HUES64 (cell line): ENCODE data around the gene KCP.

Experiments used
- H3K27ac ChIP-seq: 2 replicates; pipeline ENCODE4 v1.7.0; 2013; ENCODE audit warnings: low read depth, low read length, inconsistent platforms
- H3K27me3 ChIP-seq: 2 replicates; pipeline ENCODE4 v1.6.1; 2013; ENCODE audit warnings: mild to moderate bottlenecking, low read length; ENCODE audit not compliant: insufficient read depth
- H3K36me3 ChIP-seq: 2 replicates; pipeline ENCODE4 v1.6.1; 2013; ENCODE audit warnings: mild to moderate bottlenecking, low read length; ENCODE audit not compliant: insufficient read depth
- H3K4me1 ChIP-seq: 2 replicates; pipeline ENCODE4 v1.6.1; 2013; ENCODE audit warnings: mild to moderate bottlenecking, low read length, moderate library complexity; ENCODE audit not compliant: insufficient read depth
- H3K4me3 ChIP-seq: 2 replicates; pipeline ENCODE4 v1.5.1; 2013; ENCODE audit warnings: mild to moderate bottlenecking, low read length, moderate library complexity
- H3K9ac ChIP-seq: 2 replicates; pipeline ENCODE4 v1.6.1; 2013; ENCODE audit warnings: mild to moderate bottlenecking, low read depth, low read length
- H3K9me3 ChIP-seq: 2 replicates; pipeline ENCODE4 v1.6.1; 2013; ENCODE audit warnings: low read depth, low read length; ENCODE audit not compliant: insufficient read depth
- WGBS: fragments of 150-250, 120-280 bp; methylation state at CpG from one replicate; pipeline ENCODE4 v1.1.7; 2013; ENCODE audit warnings: missing lambda C conversion rate; 5-methylcytosine and 5-hydroxymethylcytosine counted together

Gene KCP

DNA sequence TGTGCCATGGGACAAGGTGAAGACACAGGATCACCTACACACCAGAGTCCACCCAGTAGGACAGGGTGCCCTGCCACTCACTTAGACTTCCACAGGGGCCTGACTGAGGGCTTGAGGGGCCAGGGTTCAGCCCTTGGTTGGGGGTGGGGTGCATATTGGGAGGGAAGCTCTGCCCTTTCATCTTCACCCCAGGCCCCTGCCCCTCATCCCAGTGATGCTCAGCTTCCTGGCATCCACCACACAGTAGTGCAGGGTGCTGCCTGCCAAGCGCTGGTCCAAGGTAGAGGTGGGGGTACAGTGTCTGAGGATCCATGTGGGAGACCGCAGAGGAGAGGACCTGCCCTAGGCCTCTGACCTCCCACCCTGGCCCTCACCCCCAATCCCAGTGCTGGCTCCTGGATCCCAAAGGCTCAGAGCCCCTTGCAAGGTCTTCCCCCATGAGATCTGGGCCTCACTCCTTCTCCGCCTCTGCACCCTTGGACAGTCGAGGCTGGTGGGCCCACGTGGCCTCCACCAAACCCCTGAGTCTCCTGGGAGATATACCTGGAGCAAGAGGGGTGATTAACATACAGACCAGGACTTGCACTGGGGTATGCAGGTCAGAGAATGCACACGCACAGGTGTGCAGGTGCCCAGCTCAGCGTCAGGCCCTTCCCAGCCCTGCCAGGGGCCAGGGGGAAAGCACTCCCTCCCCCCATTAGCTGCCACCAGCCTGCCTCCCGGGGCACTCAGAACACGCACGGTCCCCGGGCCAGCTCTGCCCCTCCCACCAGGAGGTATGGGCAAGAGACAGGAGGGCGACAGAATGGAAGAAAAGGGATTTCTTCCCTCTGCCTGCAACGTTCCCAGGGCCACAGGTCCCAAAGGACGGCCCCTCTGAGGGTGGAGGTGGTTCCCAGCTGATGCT is 18.6 kb upstream of the KCP start:
- 89% methylated on average over 14 of the region's 14 CpGs for WGBS
- Histone ChIP-seq H3K36me3 (no peaks in the 10 kb centered on the region), H3K4me1 (no peaks in the 10 kb centered on the region), H3K9me3 (no peaks in the 10 kb centered on the region), H3K27ac (no peak overlapping the region), H3K27me3 (peaks cover 7% of the 10 kb centered on the region; the same call in 1 of the 2 replicates), H3K9ac (no peak overlapping the region), H3K4me3 (no peak overlapping the region)

DNA sequence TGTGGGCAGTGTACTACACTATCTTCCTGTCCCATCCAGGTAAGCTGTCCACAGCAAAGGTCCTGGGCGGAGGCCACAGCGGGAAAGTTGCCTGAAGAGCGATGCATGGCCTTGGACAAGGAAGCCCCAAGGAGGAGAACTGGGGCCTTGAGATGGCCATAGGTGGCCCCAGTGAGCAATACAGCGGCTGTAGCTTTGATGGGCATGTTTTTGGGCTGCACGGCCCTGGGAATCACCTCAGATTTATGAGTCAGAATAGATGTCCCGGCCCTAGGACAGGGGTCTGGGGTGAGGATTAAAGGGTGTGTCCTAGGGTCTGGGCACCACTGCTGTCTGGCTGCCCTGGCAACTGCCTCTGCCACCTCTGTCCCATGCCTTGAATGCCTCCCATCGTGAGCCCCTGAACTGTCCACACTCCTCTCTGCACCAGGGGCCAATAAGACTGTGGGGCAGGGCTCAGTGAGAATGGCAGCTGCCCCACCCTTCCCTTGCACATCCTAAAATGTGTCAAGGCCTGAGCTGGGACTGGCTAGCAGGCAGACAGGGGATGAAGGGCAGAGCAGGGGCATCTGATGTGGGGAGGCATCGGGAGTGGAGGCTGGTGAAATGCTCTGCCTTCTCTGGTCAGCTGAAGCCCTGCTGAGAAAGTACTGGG is 17.8 kb upstream of the KCP start:
- peaks cover 2% of the 10 kb centered on the region; the same call in 1 of the 2 replicates for H3K27me3 ChIP-seq
- no peak overlapping the region for H3K27ac ChIP-seq
- H3K9me3 ChIP-seq: no peaks in the 10 kb centered on the region
- H3K9ac ChIP-seq: no peak overlapping the region
- H3K4me1 ChIP-seq: no peaks in the 10 kb centered on the region
- no peaks in the 10 kb centered on the region for H3K36me3 ChIP-seq
- WGBS: 93% methylated on average over 8 of the region's 8 CpGs
- H3K4me3 ChIP-seq: no peak overlapping the region

DNA sequence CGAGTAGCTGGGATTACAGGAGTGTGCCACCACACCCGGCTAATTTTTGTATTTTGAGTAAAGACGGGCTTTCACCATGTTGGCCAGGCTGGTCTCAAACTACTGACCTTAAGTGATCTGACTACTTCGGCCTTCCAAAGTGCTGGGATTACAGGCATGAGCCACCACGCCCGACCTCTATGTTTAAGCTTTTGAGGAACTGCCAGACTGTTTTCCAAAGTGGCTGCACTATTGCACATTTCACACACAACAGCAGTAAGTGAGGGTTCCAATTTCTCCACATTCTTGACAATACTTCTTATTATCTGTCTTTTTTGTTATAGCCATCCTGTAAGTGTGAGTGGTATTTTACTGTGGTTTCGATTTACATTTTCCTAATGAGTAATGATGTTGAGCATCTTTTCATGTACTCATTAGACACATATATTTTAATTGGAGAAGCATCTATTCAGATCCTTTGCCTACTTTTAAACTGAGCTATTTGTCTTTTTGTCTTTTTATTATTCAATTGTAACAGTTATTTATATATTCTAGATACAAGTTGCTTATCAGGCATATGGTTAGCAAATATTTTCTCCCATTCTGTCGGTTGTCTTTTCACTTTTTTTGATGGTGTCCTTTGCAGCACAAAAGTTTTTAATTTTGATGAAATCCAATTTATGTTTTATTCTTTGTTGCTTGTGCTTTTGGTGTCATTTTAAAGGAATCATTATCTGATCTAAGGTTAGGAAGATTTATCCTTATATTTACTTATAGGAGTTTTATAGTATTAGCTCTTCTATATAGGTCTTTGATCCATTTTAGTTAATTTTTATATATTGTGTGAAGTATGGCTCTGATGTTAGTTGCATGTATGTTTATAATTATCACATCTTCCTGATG is 14.4 kb upstream of the KCP start:
- no peak overlapping the region for H3K4me3 ChIP-seq

DNA sequence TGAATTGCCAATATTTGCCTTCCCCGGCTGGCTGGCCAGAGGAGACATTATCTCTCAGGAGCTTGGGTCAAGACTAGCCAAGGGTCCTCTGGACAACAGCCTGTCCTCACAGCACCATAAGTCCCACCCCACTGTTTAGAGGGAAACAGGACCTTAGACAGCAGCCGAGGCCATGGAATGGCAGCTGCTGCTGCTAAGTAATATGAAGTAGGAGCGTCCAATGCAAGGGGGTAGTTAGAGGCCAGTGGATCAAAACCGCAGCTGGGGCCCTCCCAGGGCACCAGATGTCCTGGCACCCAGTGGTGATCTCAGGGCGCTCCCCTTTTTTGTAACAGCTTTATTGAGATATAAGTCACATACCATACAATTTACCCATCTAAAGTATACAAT is 12.9 kb upstream of the KCP start:
- Histone ChIP-seq H3K4me1 (peaks cover 7% of the 10 kb centered on the region; the same call in 1 of the 2 replicates), H3K27me3 (peaks cover 4% of the 10 kb centered on the region), H3K27ac (no peak overlapping the region), H3K9me3 (no peaks in the 10 kb centered on the region), H3K36me3 (no peaks in the 10 kb centered on the region), H3K4me3 (no peak overlapping the region), H3K9ac (no peak overlapping the region)
- WGBS: 94% methylated on average over 5 of the region's 5 CpGs

More for the DNA sequence above, 14.4 kb upstream of the KCP start:
- no peaks in the 10 kb centered on the region; the same call in 1 of the 2 replicates for H3K27me3 ChIP-seq
- no peaks in the 10 kb centered on the region for H3K9me3 ChIP-seq
- peaks cover 7% of the 10 kb centered on the region; the same call in 1 of the 2 replicates for H3K4me1 ChIP-seq
- H3K9ac ChIP-seq: no peak overlapping the region
- WGBS: 67% methylated on average over 7 of the region's 8 CpGs
- H3K27ac ChIP-seq: no peak overlapping the region
- H3K36me3 ChIP-seq: no peaks in the 10 kb centered on the region

DNA sequence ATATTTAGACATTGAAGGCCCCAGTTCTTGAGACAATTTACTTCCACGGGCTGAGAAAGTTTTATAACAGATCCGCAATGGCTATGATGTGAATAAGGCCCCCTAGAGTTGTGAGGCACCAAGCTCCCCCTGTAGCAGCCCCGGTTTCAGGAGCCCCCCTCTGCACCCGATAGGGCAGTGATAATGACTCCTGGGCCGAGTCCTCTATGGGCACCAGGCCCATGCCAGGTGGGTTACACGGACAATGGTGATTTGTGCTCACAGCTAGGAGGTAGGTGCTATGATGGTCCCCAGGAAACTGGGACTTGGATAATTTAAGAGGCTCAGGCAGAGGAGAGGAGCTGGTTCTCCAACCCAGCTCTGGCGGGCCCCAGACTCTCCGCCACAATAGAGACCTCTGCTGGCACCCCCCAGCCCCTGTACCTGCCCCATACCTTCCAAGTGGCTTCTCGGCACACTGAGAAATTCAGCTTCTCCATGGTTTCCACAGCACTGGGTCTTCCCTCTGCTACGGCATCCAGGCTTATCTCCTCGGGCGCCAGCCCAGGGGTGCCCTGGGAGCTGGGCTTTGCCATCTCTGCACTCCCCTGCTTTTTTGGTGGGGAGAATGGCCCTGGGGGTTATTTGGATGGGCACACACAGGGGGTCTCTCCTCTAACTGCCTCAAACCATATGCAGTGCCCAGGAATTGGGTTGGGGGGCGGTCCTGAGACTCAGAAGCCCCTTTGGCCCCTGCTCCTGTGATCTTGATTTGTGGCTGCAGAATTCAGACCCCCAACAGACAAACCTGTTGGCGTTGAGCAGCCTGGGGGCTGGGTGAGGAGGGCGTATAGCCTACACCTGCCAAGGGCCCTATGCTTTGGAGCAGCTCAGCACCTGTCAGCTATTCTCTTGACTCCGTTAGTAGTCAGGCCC is 12.2 kb upstream of the KCP start:
- H3K9ac ChIP-seq: no peak overlapping the region

DNA sequence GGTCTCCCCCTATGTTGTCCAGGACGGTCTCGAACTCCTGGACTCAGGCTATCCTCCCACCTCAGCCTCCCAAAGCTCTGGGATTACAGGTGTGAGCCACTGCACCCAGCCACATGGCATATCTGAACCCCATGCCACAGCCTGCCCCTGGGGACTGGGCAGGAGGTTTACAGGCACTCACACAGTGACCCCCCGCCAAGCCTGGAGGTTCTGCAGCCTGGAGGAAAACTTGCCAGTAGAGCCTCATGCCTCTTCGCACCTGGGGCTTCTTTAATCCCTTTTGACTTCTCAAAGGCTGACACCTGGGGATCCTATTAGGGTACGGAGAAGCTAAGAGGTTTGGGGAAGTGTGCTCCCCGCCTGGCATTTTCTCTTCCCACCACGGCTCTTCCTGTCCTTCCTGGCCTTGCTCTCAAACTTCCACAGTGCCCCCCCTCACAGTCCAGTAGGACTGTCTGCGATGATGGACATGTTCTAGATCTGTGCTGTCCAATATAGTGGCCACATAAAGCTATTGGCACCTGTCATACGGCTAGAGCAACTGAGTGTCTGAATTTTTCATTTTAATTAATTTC is 11.4 kb upstream of the KCP start:
- Histone ChIP-seq H3K36me3 (no peaks in the 10 kb centered on the region), H3K9ac (no peak overlapping the region), H3K4me1 (peaks cover 7% of the 10 kb centered on the region; the same call in 1 of the 2 replicates), H3K27ac (no peak overlapping the region), H3K27me3 (peaks cover 8% of the 10 kb centered on the region), H3K9me3 (no peaks in the 10 kb centered on the region), H3K4me3 (no peak overlapping the region)
- 84% methylated on average over 9 of the region's 9 CpGs for WGBS

More for the DNA sequence above, 12.2 kb upstream of the KCP start:
- H3K4me1 ChIP-seq: peaks cover 7% of the 10 kb centered on the region; the same call in 1 of the 2 replicates
- H3K27ac ChIP-seq: no peak overlapping the region
- peaks cover 4% of the 10 kb centered on the region for H3K27me3 ChIP-seq
- H3K9me3 ChIP-seq: no peaks in the 10 kb centered on the region
- WGBS: 89% methylated on average over 16 of the region's 16 CpGs
- no peaks in the 10 kb centered on the region for H3K36me3 ChIP-seq
- H3K4me3 ChIP-seq: no peak overlapping the region

DNA sequence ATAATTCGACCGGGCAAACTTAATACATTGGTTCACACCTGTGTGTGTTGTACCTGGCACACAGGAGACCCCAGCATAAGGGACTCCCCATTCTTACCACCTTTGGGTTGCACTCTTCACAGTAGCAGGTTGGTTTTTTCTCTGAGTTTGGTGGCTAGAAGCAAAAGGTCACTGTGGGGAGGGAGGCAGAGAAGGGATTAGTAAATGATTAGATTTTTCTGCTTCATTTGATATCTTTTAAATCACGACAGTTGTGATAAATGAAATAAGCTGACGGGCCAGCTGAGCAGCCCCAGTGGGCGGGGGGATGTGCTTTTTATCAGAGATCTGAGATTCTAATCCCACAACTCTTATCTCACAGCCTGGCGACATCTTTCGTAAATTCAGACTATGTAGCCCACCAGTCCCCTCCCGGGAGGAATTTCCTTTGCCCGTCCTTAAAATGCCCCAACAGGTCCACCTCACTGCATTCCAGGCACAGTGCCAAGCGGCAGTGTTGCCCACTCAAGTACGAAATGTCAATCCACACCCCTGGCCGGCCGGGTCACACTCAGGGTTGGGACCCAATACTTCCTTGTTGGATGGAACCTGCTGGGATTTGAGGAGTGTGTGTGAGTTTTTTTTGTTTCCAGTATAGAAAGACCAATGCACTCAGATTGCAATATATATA is 10.5 kb upstream of the KCP start:
- H3K27me3 ChIP-seq: peaks cover 17% of the 10 kb centered on the region
- peaks cover 7% of the 10 kb centered on the region; the same call in 1 of the 2 replicates for H3K4me1 ChIP-seq
- no peak overlapping the region for H3K9ac ChIP-seq
- H3K4me3 ChIP-seq: no peak overlapping the region
- no peaks in the 10 kb centered on the region for H3K9me3 ChIP-seq
- WGBS: 83% methylated on average over 13 of the region's 13 CpGs
- no peak overlapping the region for H3K27ac ChIP-seq
- H3K36me3 ChIP-seq: no peaks in the 10 kb centered on the region

DNA sequence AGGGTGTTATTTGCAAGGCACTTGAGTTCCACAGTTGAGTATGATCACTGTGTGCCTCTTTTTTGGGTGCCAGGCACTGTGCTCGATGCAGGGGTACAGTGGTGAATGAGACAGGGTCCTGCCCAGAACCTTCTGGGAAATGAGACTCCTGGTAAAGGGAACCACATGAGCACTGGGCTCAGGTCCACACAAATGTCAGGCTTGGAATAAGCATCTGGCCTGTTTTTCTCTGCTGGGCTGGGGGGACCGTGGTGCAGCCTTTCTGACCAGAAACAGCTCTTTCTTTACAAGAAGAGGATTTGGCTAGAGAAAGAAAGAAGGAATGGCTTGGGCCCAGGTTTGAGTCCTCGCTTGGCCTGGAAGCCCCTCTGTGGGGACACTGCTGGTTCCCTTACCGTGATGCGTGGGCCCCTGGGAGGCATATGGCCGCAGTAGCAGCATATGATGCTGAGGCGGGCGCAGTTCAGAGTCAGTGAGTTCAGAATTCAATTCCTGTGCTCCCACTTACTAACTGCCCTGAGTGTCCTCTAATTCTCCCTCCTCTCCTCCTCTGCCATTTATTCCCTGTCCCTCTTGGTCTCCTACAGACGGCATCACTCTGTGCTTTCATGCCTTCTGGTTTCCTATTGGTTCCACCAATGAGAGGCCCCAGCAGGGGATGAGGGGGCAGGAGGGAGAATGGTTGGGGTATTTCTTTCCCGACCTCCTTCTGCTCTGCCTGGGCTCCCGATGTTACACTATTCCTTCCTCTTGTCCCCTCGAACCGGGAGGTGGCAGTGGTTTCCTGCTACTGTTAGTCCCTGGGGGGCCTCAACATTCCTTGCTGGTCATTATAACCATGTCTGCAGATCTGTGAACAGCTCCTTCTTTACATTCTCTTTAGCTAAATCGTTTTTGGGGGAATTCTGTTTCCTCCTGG is 9.6 kb upstream of the KCP start:
- Histone ChIP-seq H3K36me3 (no peaks in the 10 kb centered on the region), H3K9ac (no peak overlapping the region), H3K27me3 (peaks cover 26% of the 10 kb centered on the region), H3K27ac (no peak overlapping the region), H3K4me1 (peaks cover 7% of the 10 kb centered on the region; the same call in 1 of the 2 replicates), H3K4me3 (no peak overlapping the region), H3K9me3 (no peaks in the 10 kb centered on the region)
- WGBS: 54% methylated on average over 14 of the region's 14 CpGs

DNA sequence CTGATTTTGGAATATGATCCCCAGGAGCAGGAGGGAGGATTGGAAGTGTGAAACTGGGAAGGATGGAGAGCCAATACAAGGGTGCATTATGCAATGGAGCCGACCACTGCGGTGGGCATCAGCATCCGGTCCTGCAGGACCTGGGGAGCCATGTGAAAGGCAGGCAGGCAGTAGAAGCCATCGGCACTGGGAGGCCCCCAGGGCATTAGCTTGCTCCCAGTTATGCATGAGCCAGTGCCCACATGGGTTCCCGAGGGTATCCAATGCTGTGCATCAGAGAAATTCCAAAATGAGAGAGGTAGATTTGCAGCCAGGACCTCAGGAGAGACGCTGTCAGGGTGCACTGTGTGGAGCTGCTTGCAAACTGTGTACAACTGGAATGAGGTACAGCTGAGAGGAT is 8.7 kb upstream of the KCP start:
- H3K27me3 ChIP-seq: peaks cover 34% of the 10 kb centered on the region
- peaks cover 11% of the 10 kb centered on the region; the same call in 1 of the 2 replicates for H3K4me1 ChIP-seq
- H3K9me3 ChIP-seq: no peaks in the 10 kb centered on the region
- H3K36me3 ChIP-seq: no peaks in the 10 kb centered on the region
- no peak overlapping the region for H3K4me3 ChIP-seq
- WGBS: 89% methylated on average over 6 of the region's 6 CpGs
- no peak overlapping the region for H3K9ac ChIP-seq
- no peak overlapping the region for H3K27ac ChIP-seq
